Gastroesophageal sphincter (tissue), 4 donors: ENCODE results near the gene ZBTB5. TPM values are rescaled to one million over a fixed set of nuclear protein-coding genes. Genes with fewer than 3 reads are reported as not detected.

Source experiments
- ATAC-seq: fragments of 150-250 bp; one replicate; pipeline ENCODE4 v1.9.1; 2016; ENCODE audit warnings: mild to moderate bottlenecking, moderate library complexity
- H3K27ac ChIP-seq, 4 donors: fragments of 200-600 bp; sonication (generic) in 3 of 4; 1 replicate in 3 of 4; 2 replicates in 1 of 4; pipeline ENCODE4 v1.5.1; 2016 to 2019
- H3K27me3 ChIP-seq: fragments of 200-600 bp; sonication (generic); one replicate; pipeline ENCODE4 v1.5.1; 2019
- H3K36me3 ChIP-seq, 2 donors: fragments of 200-600 bp; sonication (generic); one replicate each; pipeline ENCODE4 v1.5.1; 2019; ENCODE audit warnings: control low read depth in 1 of 2
- H3K4me1 ChIP-seq, 3 donors: fragments of 200-600 bp; sonication (generic); 1 replicate in 2 of 3; 2 replicates in 1 of 3; pipeline ENCODE4 v1.5.1; 2016 to 2019; ENCODE audit warnings: control low read depth in 2 of 3
- H3K4me3 ChIP-seq, 2 donors: fragments of 200-600 bp; sonication (generic); one replicate each; pipeline ENCODE4 v1.5.1; 2019; ENCODE audit warnings: mild to moderate bottlenecking in 1 of 2, moderate library complexity in 1 of 2
- H3K9me3 ChIP-seq, 3 donors: fragments of 200-600 bp; sonication (generic); one replicate each; pipeline ENCODE4 v1.5.1; 2017 to 2019; ENCODE audit warnings: control low read depth in 2 of 3
- EP300 ChIP-seq: sonication (generic); formaldehyde crosslinking; IDR thresholded peaks from one replicate; pipeline ENCODE4 v1.6.1; 2017; ENCODE audit warnings: antibody characterized with exemption, mild to moderate bottlenecking
- POLR2A ChIP-seq, 2 donors: fragments of 450-650 bp; IDR thresholded peaks; one replicate each; pipeline ENCODE4 v1.6.1; 2017; ENCODE audit warnings: antibody characterized with exemption in 2 of 2, mild to moderate bottlenecking in 2 of 2, moderate library complexity in 1 of 2
- POLR2AphosphoS5 ChIP-seq: sonication (generic); formaldehyde crosslinking; IDR thresholded peaks from one replicate; pipeline ENCODE4 v1.6.1; 2017; ENCODE audit warnings: antibody characterized with exemption
- WGBS, 2 donors: methylation state at CpG; one replicate each; pipeline ENCODE4 v1.1.5; 2018; ENCODE audit warnings: low coverage in 1 of 2; 5-methylcytosine and 5-hydroxymethylcytosine counted together
- total RNA-seq, 4 donors: library from RNA; depleted of rRNA; stranded (reverse); fragments of >200 nt; gene quantifications; one replicate each; pipeline ENCODE4 v1.1.0, GENCODE V29; 2016
- TF ChIP-seq, protein P1 (sequence below), 4 experiments: fragments of 200-600 bp in 2 of 4; fragments of 450-650 bp in 2 of 4; sonication (generic) in 1 of 4; IDR thresholded peaks; one replicate each; pipeline ENCODE4 v1.5.1; 2017 to 2019; ENCODE audit warnings: antibody characterized with exemption in 4 of 4, mild to moderate bottlenecking in 2 of 4, moderate library complexity in 2 of 4

ZBTB5 gene
- total RNA-seq, 4 donors from 2014 or later = 12.3 to 15.8 (median 13.5) TPM

DNA sequence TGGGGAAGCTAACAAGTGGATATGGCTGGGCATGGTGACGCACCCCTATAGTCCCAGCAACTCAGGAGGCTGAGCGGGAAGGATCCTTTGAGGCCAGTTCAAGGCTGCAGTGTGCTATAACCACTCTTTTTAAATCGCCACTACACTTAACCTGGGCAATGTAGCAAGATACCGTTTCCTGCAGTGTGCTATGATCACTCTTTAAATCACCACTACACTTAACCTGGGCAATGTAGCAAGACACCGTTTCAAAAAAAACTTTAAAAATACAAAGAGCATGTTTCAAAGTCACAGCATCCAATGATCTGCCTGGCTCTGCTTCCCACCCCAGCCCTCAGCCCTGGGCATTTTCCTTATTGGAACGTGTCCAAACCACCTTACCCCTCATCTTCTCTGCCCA is 28.2 kb downstream of the ZBTB5 start:
- H3K27ac ChIP-seq = no peak overlapping the region
- TF ChIP-seq EP300 (no peak), POLR2A (IDR thresholded peaks at IDR 0.05) (no peak), POLR2AphosphoS5 (no peak)
- TF ChIP-seq, protein P1, sequence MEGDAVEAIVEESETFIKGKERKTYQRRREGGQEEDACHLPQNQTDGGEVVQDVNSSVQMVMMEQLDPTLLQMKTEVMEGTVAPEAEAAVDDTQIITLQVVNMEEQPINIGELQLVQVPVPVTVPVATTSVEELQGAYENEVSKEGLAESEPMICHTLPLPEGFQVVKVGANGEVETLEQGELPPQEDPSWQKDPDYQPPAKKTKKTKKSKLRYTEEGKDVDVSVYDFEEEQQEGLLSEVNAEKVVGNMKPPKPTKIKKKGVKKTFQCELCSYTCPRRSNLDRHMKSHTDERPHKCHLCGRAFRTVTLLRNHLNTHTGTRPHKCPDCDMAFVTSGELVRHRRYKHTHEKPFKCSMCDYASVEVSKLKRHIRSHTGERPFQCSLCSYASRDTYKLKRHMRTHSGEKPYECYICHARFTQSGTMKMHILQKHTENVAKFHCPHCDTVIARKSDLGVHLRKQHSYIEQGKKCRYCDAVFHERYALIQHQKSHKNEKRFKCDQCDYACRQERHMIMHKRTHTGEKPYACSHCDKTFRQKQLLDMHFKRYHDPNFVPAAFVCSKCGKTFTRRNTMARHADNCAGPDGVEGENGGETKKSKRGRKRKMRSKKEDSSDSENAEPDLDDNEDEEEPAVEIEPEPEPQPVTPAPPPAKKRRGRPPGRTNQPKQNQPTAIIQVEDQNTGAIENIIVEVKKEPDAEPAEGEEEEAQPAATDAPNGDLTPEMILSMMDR (IDR thresholded peaks at IDR 0.05) = no peak
- H3K9me3 ChIP-seq = no peaks in the 10 kb centered on the region
- H3K27me3 ChIP-seq = no peaks in the 10 kb centered on the region
- WGBS, 2 donors = 88 to 94% methylated on average over 6 of the region's 6 CpGs
- no peak for ATAC-seq
- no peak overlapping the region for H3K4me3 ChIP-seq
- peaks cover 0 to 40% (median 0%) of the 10 kb centered on the region in 3 donors for H3K4me1 ChIP-seq
- H3K36me3 ChIP-seq = peaks cover 0 to 93% of the 10 kb centered on the region in 2 donors

DNA sequence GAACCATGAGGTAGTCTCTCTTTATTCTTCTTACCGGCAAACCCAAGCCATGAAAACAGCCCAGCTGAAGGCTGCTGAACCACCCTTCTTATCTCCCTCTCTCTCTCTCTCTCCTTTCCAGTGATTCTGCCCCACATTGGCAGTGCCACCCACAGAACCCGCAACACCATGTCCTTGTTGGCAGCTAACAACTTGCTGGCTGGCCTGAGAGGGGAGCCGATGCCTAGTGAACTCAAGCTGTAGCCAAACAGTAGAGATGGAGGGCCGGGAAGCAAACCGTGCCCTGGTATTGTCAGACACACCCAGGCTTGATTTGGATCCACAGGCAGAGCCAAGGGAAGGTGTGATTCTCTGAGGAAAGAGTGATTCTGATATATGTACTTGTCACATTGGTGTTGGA is 28.7 kb downstream of the ZBTB5 start:
- H3K36me3 ChIP-seq = peaks cover 0 to 92% of the 10 kb centered on the region in 2 donors
- no peak overlapping the region for H3K4me3 ChIP-seq
- WGBS, 2 donors = 63 to 93% methylated on average over 2 to 3 of the region's 5 CpGs
- H3K9me3 ChIP-seq = no peaks in the 10 kb centered on the region
- no peak for ATAC-seq
- H3K4me1 ChIP-seq = peaks cover 0 to 37% (median 0%) of the 10 kb centered on the region in 3 donors
- no peak overlapping the region for H3K27ac ChIP-seq
- H3K27me3 ChIP-seq = no peaks in the 10 kb centered on the region
- TF ChIP-seq POLR2A (IDR thresholded peaks at IDR 0.05) (no peak), EP300 (no peak), POLR2AphosphoS5 (no peak)
- TF ChIP-seq, protein P1 (IDR thresholded peaks at IDR 0.05) = no peak

DNA sequence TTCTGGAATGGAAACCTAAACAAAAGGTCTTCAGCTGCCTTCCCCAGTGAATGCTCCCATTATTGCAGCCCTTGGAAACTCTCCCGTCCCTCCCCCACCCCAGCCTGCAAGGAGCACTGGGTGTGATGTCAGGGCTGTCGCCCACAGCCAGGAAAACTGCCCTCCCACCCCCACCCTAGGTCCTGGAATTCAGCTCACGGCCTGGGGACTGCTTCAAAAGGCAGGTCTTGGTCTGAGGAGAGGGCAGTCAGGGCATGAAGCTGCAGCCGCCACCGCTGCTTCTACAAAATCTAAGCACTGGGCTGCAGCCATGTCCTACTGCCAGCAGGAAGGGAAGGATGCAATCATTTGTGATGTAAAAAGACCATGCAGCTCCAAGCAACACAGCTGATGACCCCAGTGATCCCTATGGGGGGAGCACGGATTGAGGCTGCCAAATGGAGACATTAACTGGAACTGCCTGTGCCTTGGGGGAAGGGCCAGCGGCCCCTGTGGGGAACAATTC is 31.3 kb downstream of the ZBTB5 start:
- ATAC-seq = no peak
- Histone ChIP-seq H3K36me3 (peaks cover 0 to 90% of the 10 kb centered on the region in 2 donors), H3K9me3 (no peaks in the 10 kb centered on the region), H3K4me1 (peaks cover 0 to 25% (median 0%) of the 10 kb centered on the region in 3 donors), H3K27me3 (no peaks in the 10 kb centered on the region), H3K27ac (peak overlapping the region in 2 of 4 donors; percentile 31 to 43), H3K4me3 (no peak overlapping the region)
- no CpG with 5 or more reads among the region's 7 CpGs for WGBS, 2 donors
- TF ChIP-seq, protein P1 (IDR thresholded peaks at IDR 0.05) = no peak
- TF ChIP-seq POLR2AphosphoS5 = no peak
- no peak for TF ChIP-seq EP300
- no peak for TF ChIP-seq POLR2A (IDR thresholded peaks at IDR 0.05)

DNA sequence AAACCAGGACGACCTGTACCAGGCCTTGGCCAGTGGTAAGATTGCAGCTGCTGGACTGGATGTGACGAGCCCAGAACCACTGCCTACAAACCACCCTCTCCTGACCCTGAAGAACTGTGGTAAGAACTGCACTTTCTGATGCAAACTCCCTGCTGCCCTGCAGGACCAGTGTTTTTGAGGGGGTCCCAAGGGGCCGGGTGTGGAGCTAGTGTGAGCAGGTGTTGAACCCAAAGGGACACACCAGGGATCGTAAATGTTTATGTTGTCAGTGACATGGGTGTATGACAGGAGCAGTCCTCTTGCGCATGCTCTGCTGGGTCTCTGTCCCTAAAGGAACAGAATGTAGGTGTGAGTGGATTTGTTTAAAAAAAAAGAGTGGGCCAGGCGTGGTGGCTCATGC is 33.2 kb downstream of the ZBTB5 start:
- 71% methylated on average over 1 of the region's 6 CpGs; no CpG with 5 or more reads in 1 of the 2 donors for WGBS, 2 donors
- no peak for ATAC-seq
- Histone ChIP-seq H3K4me3 (no peak overlapping the region), H3K9me3 (no peaks in the 10 kb centered on the region), H3K27me3 (no peaks in the 10 kb centered on the region), H3K36me3 (peaks cover 0 to 90% of the 10 kb centered on the region in 2 donors), H3K27ac (peak overlapping the region in 1 of 4 donors; percentile 43), H3K4me1 (peaks cover 0 to 24% (median 0%) of the 10 kb centered on the region in 3 donors)
- TF ChIP-seq, protein P1 (IDR thresholded peaks at IDR 0.05) = no peak
- TF ChIP-seq EP300 = no peak
- TF ChIP-seq POLR2A (IDR thresholded peaks at IDR 0.05) = no peak
- no peak for TF ChIP-seq POLR2AphosphoS5

DNA sequence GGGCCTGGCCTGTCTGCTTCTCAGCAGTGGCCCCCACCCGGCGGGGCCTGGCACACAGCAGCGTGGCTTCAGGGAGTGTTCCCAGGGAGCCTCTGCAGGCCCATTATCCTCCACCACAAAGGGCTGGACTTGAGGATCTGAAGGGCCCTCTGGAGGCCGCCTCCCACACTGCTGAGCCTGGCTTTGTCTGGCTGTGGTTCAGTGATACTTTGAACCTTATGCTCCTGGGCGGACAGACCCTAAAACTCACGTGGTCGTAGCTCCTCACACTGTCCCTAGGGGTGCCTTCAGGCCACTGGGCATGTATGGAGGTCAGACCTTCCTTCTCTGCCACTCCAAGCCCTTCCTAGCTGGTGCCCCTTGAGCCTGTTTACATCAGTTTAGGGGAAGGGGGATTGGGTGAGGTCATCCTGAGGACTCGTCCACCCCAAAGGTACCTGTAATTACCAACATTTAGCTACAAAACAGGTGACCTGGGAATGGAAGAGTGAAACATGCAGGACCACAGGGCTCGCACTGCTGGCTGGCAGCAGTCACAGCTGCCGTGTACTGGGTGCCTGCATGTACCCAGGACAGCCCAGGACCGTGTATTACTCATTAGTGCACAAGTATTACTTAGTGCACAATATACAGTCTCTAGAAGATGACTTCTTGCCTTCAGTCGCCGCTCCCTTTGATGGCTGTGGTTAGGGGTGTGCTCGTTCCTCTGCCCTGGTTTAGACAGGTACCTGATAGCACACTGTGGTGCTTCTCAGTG is 34.2 kb downstream of the ZBTB5 start:
- 73 to 89% methylated on average over 5 to 6 of the region's 14 CpGs for WGBS, 2 donors
- no peaks in the 10 kb centered on the region for H3K27me3 ChIP-seq
- peaks cover 0 to 24% (median 0%) of the 10 kb centered on the region in 3 donors for H3K4me1 ChIP-seq
- H3K27ac ChIP-seq = no peak overlapping the region
- H3K9me3 ChIP-seq = no peaks in the 10 kb centered on the region
- peaks cover 0 to 90% of the 10 kb centered on the region in 2 donors for H3K36me3 ChIP-seq
- TF ChIP-seq, protein P1 (IDR thresholded peaks at IDR 0.05) = no peak
- TF ChIP-seq POLR2A (IDR thresholded peaks at IDR 0.05) = no peak
- no peak for TF ChIP-seq EP300
- ATAC-seq = no peak
- no peak overlapping the region for H3K4me3 ChIP-seq
